Frontal cortex (tissue), 4 donors: ENCODE results near the gene GJC2. TPM values are rescaled to one million over a fixed set of nuclear protein-coding genes. Genes with fewer than 3 reads are reported as not detected.

Experiments used
- DNase-seq, 2 donors: peaks; one replicate each; pipeline ENCODE4 v3.0.0; 2012; ENCODE audit warnings: low spot score in 2 of 2
- FAIRE-seq: peaks from 2 replicates; lab custom pipeline; 2012; peaks lifted over from hg19 to GRCh38; lab: Jason Lieb, UNC
- total RNA-seq: library from RNA; depleted of rRNA; stranded (reverse); fragments of >200 nt; gene quantifications from one replicate; pipeline ENCODE4 v1.2.3, GENCODE V29; 2014
- donor health status: control.
- donor health status: control.
- donor health status: control.

The GJC2 gene
- total RNA-seq, 1 donor from 2014 or later = 0.82 TPM

DNA sequence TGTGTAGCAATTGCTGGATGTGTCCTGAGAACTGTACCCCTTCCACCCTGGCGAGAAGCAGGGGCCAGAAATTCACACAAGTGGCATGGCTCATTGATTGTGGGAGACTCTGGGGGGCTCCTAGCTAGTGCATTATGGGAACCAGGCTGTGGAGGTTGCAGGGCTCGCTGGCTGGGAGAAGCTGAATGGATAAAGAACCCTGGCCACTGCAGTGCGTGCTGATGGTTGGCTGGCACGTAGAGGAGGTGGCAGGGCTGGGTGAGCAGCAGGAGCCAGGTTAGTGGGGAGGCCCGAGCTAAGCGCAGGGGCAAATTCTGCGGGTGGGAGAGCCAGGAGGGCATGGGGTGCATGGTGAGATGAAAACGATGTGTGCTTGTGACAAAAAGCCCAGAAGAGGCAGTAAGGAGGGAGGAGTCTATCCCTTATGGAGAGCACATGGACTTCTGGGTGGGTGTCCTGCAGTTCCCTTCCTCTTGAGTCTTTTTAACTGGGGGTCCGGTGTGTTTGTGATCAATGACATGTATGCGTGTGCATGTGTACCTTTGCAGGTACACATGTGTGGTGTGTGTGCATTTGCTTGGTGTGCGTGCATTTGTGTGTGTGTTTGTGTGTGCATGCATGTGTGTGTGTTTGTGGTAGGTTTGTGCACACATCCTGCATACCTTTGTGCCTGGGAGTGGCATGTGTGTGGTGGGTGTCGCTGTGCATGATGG, 6.1 kb upstream of the GJC2 start:
- peak in 1 of 2 donors; percentile 20 for DNase-seq
- no peak for FAIRE-seq

DNA sequence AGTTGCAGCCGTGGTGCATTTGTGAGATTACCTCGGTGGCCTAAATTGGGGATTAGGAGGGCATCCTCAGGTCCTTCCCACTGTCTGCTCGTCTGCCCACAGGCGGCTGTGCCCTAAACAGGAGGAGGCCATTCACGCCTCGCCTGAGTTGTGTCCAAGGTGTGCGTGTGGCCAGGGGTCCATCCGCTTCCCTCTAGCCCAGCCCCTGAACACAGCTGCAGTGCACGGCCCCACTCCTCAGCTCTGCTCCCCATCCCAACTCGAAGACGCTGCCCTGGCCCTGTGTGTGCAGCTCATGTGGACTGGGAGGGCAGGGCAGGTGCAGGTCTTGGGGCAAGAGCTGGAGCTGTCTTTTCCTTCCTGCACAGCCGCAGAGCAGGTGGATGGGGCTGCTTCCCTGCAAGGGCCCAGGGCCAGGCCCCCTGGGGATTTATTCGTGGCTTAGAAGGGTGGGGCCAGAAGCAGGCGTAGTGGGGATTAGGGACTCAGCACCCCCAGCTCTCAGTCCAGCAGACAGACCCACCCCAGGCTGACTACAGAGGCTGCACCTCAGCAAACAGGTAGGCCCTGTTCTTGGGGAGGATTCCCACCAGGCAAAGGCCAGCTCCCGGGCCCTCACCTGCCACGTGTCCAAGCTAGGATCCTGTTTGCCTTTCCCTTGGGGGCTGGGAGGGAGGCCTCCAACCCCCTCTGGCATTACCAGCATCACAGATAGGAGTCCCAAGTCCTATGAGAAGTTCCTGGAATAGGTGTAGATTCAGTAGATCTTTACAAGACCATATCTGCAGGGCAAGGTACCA, 5.3 kb upstream of the GJC2 start:
- FAIRE-seq (no peak), DNase-seq (peak in 1 of 2 donors; percentile 12)

DNA sequence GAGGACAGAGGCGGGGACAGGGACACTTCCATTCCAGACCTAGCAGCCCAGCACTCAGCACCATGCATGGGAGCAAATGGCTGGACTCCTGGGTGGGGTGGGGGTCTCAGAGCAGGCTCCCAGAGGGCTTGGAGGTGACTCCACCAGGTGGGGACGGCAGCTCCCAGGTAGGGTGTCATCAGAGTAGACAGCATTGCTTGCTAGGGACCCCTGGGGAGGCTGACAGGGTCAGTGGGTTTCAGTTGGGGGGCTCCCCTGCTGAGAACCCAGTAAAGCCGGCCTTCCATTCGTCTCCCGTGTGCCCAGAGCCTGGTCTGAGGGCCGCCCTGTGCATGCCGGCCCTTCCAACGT, 4.8 kb upstream of the GJC2 start:
- DNase-seq = no peak
- FAIRE-seq = no peak

GRCh38 chr1:228145463-228146416, 4.0 kb upstream of the GJC2 start:
- DNase-seq = no peak
- no peak for FAIRE-seq

DNA sequence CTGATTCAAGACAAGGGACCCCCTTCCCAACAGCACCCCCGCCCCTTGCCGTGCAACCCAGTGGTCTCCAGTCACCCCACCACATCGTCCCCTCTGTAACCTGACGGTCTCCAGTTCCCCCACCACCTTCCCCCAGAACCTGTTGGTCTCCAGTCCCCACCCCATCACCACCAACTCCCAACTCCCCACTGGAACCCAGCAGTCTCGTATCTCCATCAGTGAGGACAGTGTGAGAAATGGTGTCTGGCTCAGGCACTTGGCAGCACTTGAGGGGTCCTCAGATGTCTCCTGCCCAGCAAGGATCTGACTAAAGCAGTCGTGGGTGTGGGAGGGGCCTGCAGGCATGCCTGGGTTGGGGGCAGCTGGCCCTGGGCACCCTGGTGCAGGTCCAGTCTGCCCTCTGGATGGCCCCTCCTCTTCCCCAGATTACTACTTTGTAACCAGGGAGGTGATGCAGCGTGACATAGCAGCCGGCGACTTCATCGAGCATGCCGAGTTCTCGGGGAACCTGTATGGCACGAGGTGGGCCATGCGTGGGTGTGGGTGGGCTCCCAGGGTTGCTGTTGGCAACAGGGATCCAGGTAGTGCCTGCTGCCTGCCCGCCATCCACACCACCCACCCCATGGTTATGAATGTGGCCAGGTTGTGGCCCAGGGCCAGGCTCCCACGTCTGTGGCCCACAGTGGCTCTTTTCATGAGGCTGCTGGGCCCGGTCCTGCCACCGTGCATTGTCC, 3.1 kb upstream of the GJC2 start:
- FAIRE-seq (no peak), DNase-seq (no peak)

DNA sequence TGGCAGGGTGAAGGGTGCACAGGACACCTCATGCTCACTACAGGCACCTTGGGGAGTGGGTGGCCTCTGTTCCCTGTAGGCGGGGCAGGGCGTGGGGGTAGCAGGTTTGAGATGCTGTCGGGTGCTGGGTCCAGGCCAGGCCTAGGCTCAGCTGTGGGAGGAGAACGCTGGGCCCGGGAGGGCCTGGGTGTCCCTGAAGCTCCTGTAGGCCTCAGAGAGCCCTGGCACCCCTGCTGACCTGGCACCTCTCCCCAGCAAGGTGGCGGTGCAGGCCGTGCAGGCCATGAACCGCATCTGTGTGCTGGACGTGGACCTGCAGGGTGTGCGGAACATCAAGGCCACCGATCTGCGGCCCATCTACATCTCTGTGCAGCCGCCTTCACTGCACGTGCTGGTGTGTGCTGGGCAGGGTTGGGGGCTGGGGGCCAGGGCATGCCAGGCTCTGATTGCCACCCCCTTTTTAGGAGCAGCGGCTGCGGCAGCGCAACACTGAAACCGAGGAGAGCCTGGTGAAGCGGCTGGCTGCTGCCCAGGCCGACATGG, 2.5 kb upstream of the GJC2 start:
- no peak for DNase-seq
- FAIRE-seq = no peak

DNA sequence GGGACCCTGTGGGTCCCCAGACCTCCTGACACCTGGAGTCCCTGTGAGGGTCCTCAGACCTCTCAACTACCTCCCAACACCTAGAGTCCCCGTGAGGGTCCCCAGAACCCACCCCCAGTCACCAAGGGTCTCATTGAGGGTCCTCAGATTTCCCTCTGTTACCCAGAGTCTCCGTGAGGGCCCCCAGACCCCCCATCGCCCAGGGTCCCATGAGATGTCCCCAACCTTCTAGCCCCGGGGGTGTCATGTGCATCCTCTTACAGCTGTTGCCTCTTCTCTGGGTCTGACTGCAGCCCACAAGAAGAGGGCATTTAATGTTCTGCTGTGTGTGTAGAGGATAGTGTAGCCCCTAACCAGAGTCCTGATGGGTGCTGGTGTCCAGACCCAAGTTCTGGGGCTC, 2.0 kb upstream of the GJC2 start:
- DNase-seq = peak in 1 of 2 donors; percentile 15
- FAIRE-seq = no peak

DNA sequence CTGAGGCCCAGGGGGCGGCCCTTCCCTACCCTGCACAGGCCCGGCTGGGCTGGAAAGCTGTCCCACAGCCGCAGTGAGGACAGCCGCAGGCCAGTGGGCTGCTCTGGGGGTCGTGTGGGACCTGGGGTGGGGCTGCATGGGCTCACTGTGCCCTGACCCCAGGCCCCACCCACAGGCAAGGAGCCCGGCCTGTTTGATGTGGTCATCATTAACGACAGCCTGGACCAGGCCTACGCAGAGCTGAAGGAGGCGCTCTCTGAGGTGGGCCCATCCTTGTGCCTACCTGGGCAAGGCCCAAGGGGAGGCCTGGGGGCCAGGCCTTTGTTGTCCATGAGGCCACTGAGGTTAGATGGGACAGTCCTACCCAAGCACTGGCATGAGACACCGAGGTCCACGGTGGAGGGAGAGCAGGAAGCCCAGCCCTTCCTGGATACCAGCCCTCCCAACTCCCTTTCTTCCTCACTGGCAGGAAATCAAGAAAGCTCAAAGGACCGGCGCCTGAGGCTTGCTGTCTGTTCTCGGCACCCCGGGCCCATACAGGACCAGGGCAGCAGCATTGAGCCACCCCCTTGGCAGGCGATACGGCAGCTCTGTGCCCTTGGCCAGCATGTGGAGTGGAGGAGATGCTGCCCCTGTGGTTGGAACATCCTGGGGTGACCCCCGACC, 1.4 kb upstream of the GJC2 start:
- FAIRE-seq (no peak), DNase-seq (no peak)

GRCh38 chr1:228148935-228149405, 760 bp upstream of the GJC2 start:
- FAIRE-seq = no peak
- DNase-seq = no peak

DNA sequence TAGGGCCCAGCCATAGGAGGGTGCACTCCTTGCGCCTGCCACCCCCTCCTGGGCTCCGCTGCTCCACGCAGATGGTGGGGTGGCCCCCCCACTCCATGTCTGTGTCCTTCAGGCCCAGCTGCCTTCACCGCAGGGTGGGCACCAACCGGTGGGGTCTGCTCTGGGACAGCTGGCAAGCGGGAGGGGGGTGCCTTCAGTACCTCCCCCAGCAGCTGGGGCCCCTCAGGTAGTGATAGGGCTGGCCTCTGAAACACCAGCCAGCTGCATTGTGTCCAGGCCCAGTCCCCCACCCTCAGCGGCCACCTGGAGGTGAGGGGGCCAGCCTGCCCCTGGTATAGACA, 360 bp downstream of the GJC2 start:
- DNase-seq = peak in 1 of 2 donors; percentile 63
- FAIRE-seq = no peak

DNA sequence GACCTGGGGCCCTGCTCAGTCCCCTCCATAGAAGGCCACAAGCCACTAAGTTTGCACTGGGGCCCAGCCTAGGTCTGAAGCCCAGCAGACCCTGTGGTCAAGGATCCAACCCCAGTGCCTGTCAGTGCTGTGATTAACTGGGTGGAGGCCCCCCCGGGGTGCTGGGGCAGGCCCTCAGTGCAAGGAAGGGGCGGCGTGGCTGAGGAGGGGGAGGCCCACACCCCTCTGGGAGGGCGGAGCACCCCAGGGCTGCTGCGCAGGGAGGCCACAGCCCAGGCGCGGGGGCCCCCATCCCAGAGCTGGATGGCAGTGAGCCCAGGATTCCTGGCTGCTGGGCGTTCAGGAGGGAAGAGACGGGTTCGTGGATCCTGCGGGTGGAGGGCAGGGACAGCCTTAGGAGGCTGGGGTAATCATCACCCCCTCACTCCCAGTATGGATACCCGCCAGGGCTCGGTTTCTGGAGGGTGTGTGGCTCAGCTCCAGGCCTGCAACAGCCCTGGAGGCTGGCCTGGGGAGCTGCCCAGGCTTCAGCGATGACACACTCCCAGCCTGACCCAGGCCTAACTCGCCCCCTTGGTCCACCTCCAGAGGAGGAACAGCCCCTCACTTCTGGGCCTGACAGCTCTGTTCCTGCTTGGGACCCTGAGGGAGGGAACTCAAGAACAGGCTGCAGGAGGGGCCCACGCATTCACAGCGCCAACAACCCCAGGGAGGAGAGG, 890 bp downstream of the GJC2 start:
- peak; percentile 64 to 67 for DNase-seq
- no peak for FAIRE-seq

GRCh38 chr1:228151180-228151925, 1.6 kb downstream of the GJC2 start:
- DNase-seq (no peak), FAIRE-seq (no peak)

DNA sequence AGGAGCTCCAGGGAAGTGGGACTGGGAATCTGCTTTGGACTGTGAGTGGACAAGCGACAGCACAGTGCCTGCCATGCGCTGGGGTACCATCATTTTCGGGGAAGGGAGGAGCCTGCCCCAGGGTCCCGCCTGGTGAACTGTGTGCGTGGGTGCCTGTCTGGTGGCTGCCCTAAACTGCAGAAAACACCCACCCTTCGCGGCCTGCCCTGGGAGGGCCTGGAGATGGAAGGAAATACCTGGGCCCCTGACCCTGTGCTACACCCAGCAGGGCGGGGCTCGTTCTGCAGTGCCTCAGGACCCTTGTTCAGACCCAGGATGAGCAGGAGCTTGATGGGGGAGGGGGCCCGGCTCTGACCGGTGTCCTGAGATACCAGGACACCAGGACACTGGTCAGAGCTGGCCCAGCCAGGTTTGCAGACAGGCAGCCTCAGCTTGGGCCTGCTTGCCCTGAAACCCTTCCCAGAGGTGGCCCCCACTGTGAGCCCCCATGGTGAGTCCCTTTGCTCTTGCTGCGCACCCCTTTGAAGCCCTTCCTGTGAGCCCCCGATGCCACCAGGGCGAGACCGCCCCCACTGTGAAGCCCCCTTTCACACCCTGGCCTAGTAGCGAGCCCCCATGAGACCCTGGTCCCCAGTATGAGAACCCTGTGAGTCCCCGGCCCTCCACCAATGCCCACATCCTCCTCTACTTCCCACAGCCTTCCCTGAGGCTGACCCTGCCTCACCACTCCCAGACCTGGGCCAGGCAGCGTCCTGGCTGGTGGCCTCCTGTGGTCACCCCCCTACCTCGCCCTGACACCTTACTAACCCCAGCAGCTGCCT, 2.6 kb downstream of the GJC2 start:
- FAIRE-seq = no peak
- no peak for DNase-seq

GRCh38 chr1:228152918-228153258, 3.2 kb downstream of the GJC2 start:
- FAIRE-seq = no peak
- DNase-seq = no peak

GRCh38 chr1:228154021-228154669, 4.4 kb downstream of the GJC2 start:
- FAIRE-seq (no peak), DNase-seq (no peak)
